RWPE2 (cell line): Measurements from ENCODE around the gene KCNJ15.
A peak's percentile ranks its signal among the peaks of the same experiment; 100 is the strongest.

Experiments
- ATAC-seq: fragments of 200-7000 bp; cut with Tn5 transposase; 3 replicates; pipeline ENCODE4 v1.9.1; 2021; ENCODE audit warnings: low read depth
- DNase-seq: peaks from one replicate; pipeline ENCODE4 v3.0.0-alpha.2; 2020; ENCODE audit warnings: low spot score
- H3K27ac ChIP-seq: fragments of 450-650 bp; 2 replicates; pipeline ENCODE4 v1.5.1; 2017; ENCODE audit warnings: mild to moderate bottlenecking; ENCODE audit not compliant: poor library complexity, severe bottlenecking
- H3K27me3 ChIP-seq: fragments of 250-450 bp; sonication (Bioruptor Pico); 2 replicates; pipeline ENCODE4 v1.5.1; 2021; ENCODE audit warnings: mild to moderate bottlenecking, moderate library complexity; ENCODE audit not compliant: insufficient read depth, poor library complexity, severe bottlenecking
- H3K36me3 ChIP-seq: fragments of 250-450 bp; sonication (Bioruptor Pico); 2 replicates; pipeline ENCODE4 v1.5.1; 2020; ENCODE audit warnings: low read depth, mild to moderate bottlenecking, moderate library complexity
- H3K4me1 ChIP-seq: fragments of 250-450 bp; sonication (Bioruptor Pico); 2 replicates; pipeline ENCODE4 v1.5.1; 2021; ENCODE audit warnings: mild to moderate bottlenecking, moderate library complexity; ENCODE audit not compliant: insufficient read depth, poor library complexity, severe bottlenecking
- H3K4me3 ChIP-seq: fragments of 250-450 bp; sonication (Bioruptor Pico); 2 replicates; pipeline ENCODE4 v1.5.1; 2021; ENCODE audit warnings: mild to moderate bottlenecking, moderate library complexity; ENCODE audit not compliant: severe bottlenecking
- H3K9me3 ChIP-seq: fragments of 250-450 bp; sonication (Bioruptor Pico); 2 replicates; pipeline ENCODE4 v1.5.1; 2021; ENCODE audit warnings: mild to moderate bottlenecking, moderate library complexity; ENCODE audit not compliant: severe bottlenecking
- TF ChIP-seq, protein P1 (sequence below): fragments of 450-650 bp; IDR thresholded peaks from one replicate; pipeline ENCODE4 v1.5.1; 2017; ENCODE audit warnings: mild to moderate bottlenecking, moderate library complexity; ENCODE audit not compliant: poor library complexity, severe bottlenecking

KCNJ15 gene

DNA sequence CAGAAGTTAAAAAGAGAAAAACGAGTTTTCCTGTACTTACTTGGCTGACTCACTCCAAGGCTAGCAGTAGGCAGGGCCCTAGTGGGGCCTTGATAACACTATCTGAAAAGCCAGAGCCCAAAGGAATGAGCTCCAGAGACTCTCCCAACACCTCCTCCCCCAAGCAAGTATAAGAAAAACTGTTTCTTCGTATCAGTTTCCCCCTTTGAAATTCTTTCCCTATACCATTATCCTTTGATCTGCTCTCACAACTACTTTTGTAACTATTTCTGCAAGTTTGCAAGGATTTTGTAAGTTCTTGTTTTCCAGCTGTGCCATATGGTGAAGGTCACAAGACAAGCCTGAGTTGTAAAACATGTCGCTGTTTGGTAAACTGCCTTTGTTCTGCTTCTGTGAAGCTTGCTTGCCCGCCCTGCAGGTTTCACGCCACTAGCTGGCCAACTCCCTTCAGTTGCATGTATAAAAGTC lies 36.5 kb upstream of the KCNJ15 start:
- H3K36me3 ChIP-seq, result no peaks in the 10 kb centered on the region

DNA sequence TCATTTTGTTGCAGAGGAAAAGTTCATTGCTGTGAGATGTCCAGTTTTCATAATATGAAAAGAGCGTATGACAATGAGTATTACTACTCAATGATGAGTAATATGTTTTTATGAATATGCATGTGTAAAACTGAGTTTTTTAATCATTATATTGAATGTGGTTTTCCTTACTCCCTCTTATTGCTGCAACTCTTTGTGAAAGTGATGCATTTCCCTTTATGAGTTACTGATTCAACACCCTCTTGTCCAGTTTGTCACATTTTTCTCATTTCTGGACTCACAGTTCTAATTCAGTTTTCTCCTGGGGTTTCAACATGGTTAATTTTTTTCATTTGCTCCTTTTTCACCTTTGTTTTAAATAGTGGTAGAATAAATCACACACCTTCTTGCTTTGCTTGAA lies 35.2 kb upstream of the KCNJ15 start:
- no peaks in the 10 kb centered on the region for H3K36me3 ChIP-seq
- DNase-seq (no peak), ATAC-seq (no peak)
- no peak overlapping the region for H3K4me3 ChIP-seq
- peaks cover 25% of the 10 kb centered on the region for H3K9me3 ChIP-seq
- TF ChIP-seq, protein P1, sequence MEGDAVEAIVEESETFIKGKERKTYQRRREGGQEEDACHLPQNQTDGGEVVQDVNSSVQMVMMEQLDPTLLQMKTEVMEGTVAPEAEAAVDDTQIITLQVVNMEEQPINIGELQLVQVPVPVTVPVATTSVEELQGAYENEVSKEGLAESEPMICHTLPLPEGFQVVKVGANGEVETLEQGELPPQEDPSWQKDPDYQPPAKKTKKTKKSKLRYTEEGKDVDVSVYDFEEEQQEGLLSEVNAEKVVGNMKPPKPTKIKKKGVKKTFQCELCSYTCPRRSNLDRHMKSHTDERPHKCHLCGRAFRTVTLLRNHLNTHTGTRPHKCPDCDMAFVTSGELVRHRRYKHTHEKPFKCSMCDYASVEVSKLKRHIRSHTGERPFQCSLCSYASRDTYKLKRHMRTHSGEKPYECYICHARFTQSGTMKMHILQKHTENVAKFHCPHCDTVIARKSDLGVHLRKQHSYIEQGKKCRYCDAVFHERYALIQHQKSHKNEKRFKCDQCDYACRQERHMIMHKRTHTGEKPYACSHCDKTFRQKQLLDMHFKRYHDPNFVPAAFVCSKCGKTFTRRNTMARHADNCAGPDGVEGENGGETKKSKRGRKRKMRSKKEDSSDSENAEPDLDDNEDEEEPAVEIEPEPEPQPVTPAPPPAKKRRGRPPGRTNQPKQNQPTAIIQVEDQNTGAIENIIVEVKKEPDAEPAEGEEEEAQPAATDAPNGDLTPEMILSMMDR, result no peak
- H3K27ac ChIP-seq, result peak overlapping the region; percentile 6
- H3K27me3 ChIP-seq, result no peaks in the 10 kb centered on the region
- peaks cover 6% of the 10 kb centered on the region for H3K4me1 ChIP-seq

More for the DNA sequence above, 36.5 kb upstream of the KCNJ15 start:
- TF ChIP-seq, protein P1, result no peak
- peaks cover 23% of the 10 kb centered on the region for H3K9me3 ChIP-seq
- H3K27me3 ChIP-seq, result no peaks in the 10 kb centered on the region
- DNase-seq (no peak), ATAC-seq (no peak)
- no peak overlapping the region for H3K4me3 ChIP-seq
- peaks cover 6% of the 10 kb centered on the region for H3K4me1 ChIP-seq
- no peak overlapping the region for H3K27ac ChIP-seq

DNA sequence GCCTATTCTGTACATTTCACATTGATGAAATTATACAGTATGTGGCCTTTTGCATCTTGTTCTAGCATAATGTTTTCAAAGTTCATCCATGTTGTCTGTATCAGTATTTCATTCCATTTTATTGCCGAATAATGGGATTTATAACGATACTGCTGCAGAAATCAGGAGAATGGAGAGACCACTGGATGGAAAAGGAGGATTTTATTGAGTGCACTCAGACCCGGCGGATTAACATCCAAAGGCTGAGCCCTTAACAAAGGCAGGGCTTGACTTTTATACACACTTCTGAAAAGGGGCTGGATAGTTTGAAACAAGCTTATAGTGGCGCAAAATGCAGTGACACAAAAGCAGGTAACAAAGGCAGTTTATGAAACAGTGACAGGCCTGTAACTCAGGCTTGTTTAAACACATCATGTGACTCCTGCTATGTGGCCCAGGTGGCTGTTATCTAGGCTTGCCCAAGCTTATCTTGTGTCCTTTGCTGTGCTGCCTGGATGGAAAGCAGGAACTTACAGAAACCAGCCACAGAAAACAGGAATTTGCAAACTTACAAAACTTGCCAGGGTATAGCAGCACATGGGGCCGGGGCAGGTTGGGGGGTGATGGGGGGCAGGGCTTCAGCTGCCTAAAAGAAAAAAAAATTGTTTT lies 32.8 kb upstream of the KCNJ15 start:
- Histone ChIP-seq H3K4me1 (peaks cover 4% of the 10 kb centered on the region), H3K27ac (no peak overlapping the region), H3K36me3 (no peaks in the 10 kb centered on the region), H3K9me3 (peaks cover 35% of the 10 kb centered on the region), H3K4me3 (no peak overlapping the region), H3K27me3 (no peaks in the 10 kb centered on the region)
- TF ChIP-seq, protein P1, result no peak
- ATAC-seq, result no peak
- no peak for DNase-seq

DNA sequence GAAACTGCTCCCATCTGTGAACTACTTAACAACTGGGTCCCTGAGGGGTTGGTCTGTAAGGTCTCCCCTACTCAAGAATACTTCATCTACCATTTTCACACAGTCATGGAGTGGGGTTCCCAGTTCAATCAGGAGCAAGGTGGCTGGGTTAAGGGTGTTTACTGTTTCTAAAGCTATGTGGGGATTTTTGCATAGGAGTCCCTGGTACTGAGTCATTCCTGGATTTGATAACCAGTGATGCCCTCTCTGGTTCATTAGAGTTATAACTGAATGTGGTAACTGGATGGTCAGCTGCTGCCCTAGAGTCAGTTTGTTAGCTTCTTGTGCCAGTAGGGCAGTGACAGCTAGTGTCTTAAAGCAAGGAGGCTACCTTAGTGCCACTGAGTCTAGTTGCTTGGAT lies 29.4 kb upstream of the KCNJ15 start:
- H3K27me3 ChIP-seq, result no peaks in the 10 kb centered on the region
- H3K4me1 ChIP-seq, result no peaks in the 10 kb centered on the region
- H3K36me3 ChIP-seq, result no peaks in the 10 kb centered on the region
- H3K27ac ChIP-seq, result peak overlapping the region; percentile 46
- TF ChIP-seq, protein P1, result no peak
- peaks cover 49% of the 10 kb centered on the region for H3K9me3 ChIP-seq
- no peak overlapping the region for H3K4me3 ChIP-seq
- ATAC-seq, result no peak
- no peak for DNase-seq

DNA sequence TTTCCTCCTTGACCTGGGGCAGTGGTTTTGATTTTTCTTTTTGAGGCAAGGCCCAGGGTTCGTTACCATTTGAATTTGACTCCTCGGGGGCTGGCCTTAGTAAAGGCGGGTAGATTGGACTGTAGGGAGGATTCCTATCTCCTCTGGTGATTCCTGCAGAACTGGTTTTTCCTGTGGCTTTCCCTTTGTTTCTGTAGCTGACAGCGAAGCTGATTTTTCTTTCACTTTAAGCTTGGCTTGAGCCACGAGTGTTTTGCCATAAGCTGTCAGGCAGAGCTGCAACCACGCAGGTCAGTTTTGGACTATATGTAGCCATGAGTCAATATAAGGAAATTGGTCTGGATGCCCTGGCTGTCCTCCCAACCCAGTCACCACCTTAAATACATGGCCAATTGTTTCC lies 28.7 kb upstream of the KCNJ15 start:
- Histone ChIP-seq H3K27ac (peak overlapping the region; percentile 46), H3K36me3 (no peaks in the 10 kb centered on the region), H3K4me3 (no peak overlapping the region), H3K9me3 (peaks cover 48% of the 10 kb centered on the region), H3K27me3 (no peaks in the 10 kb centered on the region), H3K4me1 (peaks cover 2% of the 10 kb centered on the region)
- ATAC-seq, result peak; percentile 61; the same call in 2 of the 3 replicates
- TF ChIP-seq, protein P1, result no peak
- DNase-seq, result no peak
